Thyroid gland (tissue), 4 donors: ENCODE data around the gene BCAS1.

Source experiments
- CTCF ChIP-seq, 6 experiments: fragments of 200-600 bp in 3 of 6; fragments of 450-650 bp in 3 of 6; sonication (generic) in 3 of 6; IDR thresholded peaks; one replicate each; pipeline ENCODE4 v1.5.1; 2016 to 2019; ENCODE audit warnings: antibody characterized with exemption in 6 of 6, mild to moderate bottlenecking in 2 of 6, inconsistent platforms in 1 of 6, moderate library complexity in 1 of 6
- POLR2A ChIP-seq, 2 donors: fragments of 450-650 bp; IDR thresholded peaks; one replicate each; pipeline ENCODE4 v1.6.1; 2017; ENCODE audit warnings: antibody characterized with exemption in 2 of 2, mild to moderate bottlenecking in 2 of 2, moderate library complexity in 1 of 2

DNA sequence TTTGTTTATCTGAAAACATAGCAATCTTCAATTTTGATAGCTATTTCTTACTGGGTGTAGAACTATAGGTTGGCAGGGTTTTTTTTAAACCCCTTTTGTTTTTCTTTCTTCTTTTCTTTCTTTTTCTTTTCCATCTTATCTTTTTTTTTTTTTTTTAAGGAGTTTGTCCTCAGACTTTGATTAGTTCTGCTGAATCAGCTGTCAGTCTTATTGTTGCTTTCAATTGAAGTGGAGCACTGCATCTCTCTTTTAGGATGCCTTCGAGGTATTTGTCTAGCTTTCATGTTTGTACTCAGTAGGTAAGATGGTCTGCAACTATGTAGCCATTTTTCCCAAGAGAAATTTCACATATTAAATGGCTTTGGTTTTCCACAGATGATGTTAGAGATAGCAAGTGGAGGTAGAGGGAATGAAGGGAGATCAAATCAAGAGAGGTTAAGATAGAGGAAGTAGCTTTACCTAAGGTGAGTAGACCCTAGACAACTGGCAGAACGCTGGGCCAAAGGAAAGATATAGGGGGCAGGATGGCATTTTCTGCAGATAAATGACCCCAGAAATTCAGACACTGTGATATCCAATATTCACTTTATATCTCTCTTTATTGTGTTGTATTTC lies 137.1 kb downstream of the BCAS1 start:
- TF ChIP-seq CTCF (IDR thresholded peaks at IDR 0.05) (no peak), POLR2A (IDR thresholded peaks at IDR 0.05) (no peak)
